H1 (cell line): ENCODE results near the gene RPS6KA5. TPM values are rescaled to one million over a fixed set of nuclear protein-coding genes. Genes with fewer than 3 reads are reported as not detected.

Experiments used
- RXRA ChIP-seq: IDR thresholded peaks from 2 replicates; pipeline ENCODE4 v1.6.1; 2011; ENCODE audit warnings: low read depth, mild to moderate bottlenecking, low read length, moderate library complexity; ENCODE audit not compliant: insufficient read depth
- SIN3A ChIP-seq, 2 experiments: IDR thresholded peaks in 1 of 2; conservative IDR thresholded peaks in 1 of 2; 2 replicates each; pipeline ENCODE4 v1.6.1; 2011 to 2012; ENCODE audit warnings: low read length in 2 of 2, improper control_type of control experiment in 1 of 2, low read depth in 1 of 2, mild to moderate bottlenecking in 1 of 2
- SIRT6 ChIP-seq: IDR thresholded peaks from one replicate; pipeline ENCODE4 v1.7.1; 2012; ENCODE audit warnings: low read length, inconsistent platforms
- TAF1 ChIP-seq: IDR thresholded peaks from 2 replicates; pipeline ENCODE4 v1.6.1; 2011; ENCODE audit warnings: mild to moderate bottlenecking, low read depth, low read length
- polyA plus RNA-seq, 7 experiments: library from polyadenylated mRNA; depleted of rRNA in 3 of 7; stranded (reverse) in 5 of 7; unstranded in 2 of 7; fragments of >200 nt in 5 of 7; fragments of 200-250 nt in 2 of 7; gene quantifications; 1 replicate in 5 of 7; 2 replicates in 1 of 7; 4 replicates in 1 of 7; pipeline versions ENCODE4 v1.2.1 to v1.2.3, GENCODE V29; 2011 to 2013; ENCODE audit warnings: missing spikeins in 2 of 7, mixed read lengths in 2 of 7
- total RNA-seq: library from RNA; stranded (reverse); fragmentation: NEBNext Ultra II Directional; extraction: Animal tissue kit (Norgen Biotek cat#: 25700); gene quantifications from 2 replicates; pipeline ENCODE4 v1.2.1, GENCODE V29; 2021

The RPS6KA5 gene
- total and polyA plus RNA-seq, 2 of the 8 experiments (the other 6 are each of a cell fraction or from before 2014, with no cell fraction given), result 0.85 to 3.1 TPM

- no peak for TF ChIP-seq TAF1
- no peak for TF ChIP-seq SIRT6
- no peak for TF ChIP-seq SIN3A (conservative IDR thresholded peaks at IDR 0.05 in 1 of 2, IDR thresholded peaks at IDR 0.05 in 1 of 2; ENCODE audit: low read depth in 1 of 2, low read length in 2 of 2)
- no peak for TF ChIP-seq RXRA
These were observed 66.6 kb downstream of the RPS6KA5 start (continued) for GRCh38 chr14:90993792-90994191.
